Suprapubic skin (tissue), 4 donors: ENCODE data around the gene SQSTM1.

ENCODE experiments used
- CTCF ChIP-seq, 2 donors: fragments of 200-600 bp in 1 of 2; fragments of 450-650 bp in 1 of 2; sonication (generic) in 1 of 2; IDR thresholded peaks; one replicate each; pipeline ENCODE4 v1.5.1; 2016 to 2019; ENCODE audit warnings: antibody characterized with exemption in 2 of 2, mild to moderate bottlenecking in 1 of 2, moderate library complexity in 1 of 2
- EP300 ChIP-seq: sonication (generic); formaldehyde crosslinking; IDR thresholded peaks from one replicate; pipeline ENCODE4 v1.6.1; 2017; ENCODE audit warnings: antibody characterized with exemption
- POLR2A ChIP-seq, 2 donors: fragments of 450-650 bp; IDR thresholded peaks; one replicate each; pipeline ENCODE4 v1.6.1; 2017; ENCODE audit warnings: antibody characterized with exemption in 2 of 2, mild to moderate bottlenecking in 2 of 2, moderate library complexity in 2 of 2
- POLR2AphosphoS5 ChIP-seq, 3 donors: sonication (generic); formaldehyde crosslinking; IDR thresholded peaks; one replicate each; pipeline ENCODE4 v1.6.1; 2017; ENCODE audit warnings: antibody characterized with exemption in 3 of 3

GRCh38 chr5:179773686-179774040 lies 47.0 kb upstream of the SQSTM1 start:
- no peak for TF ChIP-seq CTCF (IDR thresholded peaks at IDR 0.05)
- TF ChIP-seq POLR2A (IDR thresholded peaks at IDR 0.05), result no peak
- no peak for TF ChIP-seq EP300
- TF ChIP-seq POLR2AphosphoS5 (IDR thresholded peaks at IDR 0.05), result no peak
